ENCODE results near the gene TAS1R1. TPM values are rescaled to one million over a fixed set of nuclear protein-coding genes. Genes with fewer than 3 reads are reported as not detected.

Gene TAS1R1
- total RNA-seq, 1 experiment from 2014 or later = not detected

- in situ Hi-C loops (cut with HindIII; ENCODE audit: low pct_unique_long_range_greater_than_20kb, low sequenced_read_pairs) = no loop called here
- DNase-seq (ENCODE audit: low read depth, low spot score) = no peak
Measured at GRCh38 chr1:6581561-6582305, 26.6 kb downstream of the TAS1R1 start.

DNA sequence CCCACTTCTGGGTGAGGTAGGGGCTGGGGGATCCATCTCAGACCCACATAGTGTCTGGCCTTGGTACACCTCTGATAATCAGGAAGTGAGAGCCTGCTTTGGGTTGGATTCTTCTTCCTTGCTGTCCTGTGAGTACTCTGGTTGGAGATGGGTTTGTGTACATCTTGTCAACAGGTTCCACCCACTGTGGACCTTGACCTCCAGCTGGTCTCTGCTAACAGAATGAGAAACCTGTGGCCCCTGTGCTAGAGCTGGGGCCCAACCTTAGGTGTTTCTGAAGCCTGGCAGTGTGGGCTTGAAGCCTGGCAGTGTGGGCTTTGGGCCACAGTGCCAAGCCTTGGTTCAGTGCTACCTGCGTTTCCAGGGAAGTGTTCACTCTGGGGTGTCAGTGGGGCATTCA is 27.3 kb downstream of the TAS1R1 start:
- in situ Hi-C loops (cut with HindIII; ENCODE audit: low pct_unique_long_range_greater_than_20kb, low sequenced_read_pairs) = no loop called here

DNA sequence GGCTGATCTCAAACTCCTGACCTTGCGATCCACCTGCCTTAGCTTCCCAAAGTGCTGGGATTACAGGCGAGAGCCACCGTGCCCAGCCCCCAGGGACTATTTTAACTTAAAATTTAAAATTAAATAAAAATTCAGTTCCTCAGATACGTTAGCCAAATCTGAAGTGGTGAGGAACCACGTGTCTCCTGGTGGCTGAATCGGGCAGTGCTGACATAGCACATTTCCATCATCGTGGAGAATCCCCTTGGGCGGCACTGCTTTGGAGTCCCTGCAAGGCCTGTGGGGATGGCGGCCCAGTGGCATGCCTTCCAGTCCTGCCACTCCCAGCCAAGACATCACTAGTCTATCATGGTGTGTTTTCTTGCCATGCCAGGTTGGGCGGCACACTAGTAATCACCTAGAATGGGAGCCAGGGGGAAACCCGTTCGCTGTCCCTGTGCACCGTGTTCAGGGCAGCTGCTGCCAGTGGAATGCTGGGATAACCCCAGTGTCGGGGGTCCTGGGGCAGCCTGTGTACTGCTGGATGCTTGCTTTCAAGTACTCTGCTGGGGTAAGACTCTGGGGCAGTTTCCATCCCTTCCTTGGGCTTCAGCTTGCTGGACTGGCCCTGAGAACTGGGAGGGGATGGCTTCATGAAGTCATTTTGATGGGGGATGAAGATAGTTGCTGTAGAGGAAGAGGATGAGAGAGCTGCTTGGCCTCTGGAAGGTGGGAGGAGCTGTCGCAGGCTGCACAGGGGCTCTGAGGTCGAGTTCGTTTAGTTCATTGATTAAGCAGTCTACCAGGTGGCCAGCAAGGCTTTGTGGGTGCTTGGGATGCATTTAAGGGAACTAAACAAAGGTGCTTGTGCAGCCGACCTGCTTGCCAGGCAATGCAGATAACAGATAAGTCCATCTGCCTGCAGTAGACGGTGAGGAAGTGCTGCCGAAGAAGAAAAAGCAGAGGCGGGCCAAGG is 29.3 kb downstream of the TAS1R1 start:
- DNase-seq (ENCODE audit: low read depth, low spot score) = no peak
- in situ Hi-C loops (cut with HindIII; ENCODE audit: low pct_unique_long_range_greater_than_20kb, low sequenced_read_pairs) = no loop called here

More for the DNA sequence above, 27.3 kb downstream of the TAS1R1 start:
- no peak for DNase-seq (ENCODE audit: low read depth, low spot score)

GRCh38 chr1:6585081-6585722 is 30.1 kb downstream of the TAS1R1 start:
- DNase-seq (ENCODE audit: low read depth, low spot score) = no peak
- in situ Hi-C loops (cut with HindIII; ENCODE audit: low pct_unique_long_range_greater_than_20kb, low sequenced_read_pairs) = no loop called here

GRCh38 chr1:6585841-6586240 is 30.7 kb downstream of the TAS1R1 start:
- DNase-seq (ENCODE audit: low read depth, low spot score) = no peak
- in situ Hi-C loops (cut with HindIII; ENCODE audit: low pct_unique_long_range_greater_than_20kb, low sequenced_read_pairs) = no loop called here

DNA sequence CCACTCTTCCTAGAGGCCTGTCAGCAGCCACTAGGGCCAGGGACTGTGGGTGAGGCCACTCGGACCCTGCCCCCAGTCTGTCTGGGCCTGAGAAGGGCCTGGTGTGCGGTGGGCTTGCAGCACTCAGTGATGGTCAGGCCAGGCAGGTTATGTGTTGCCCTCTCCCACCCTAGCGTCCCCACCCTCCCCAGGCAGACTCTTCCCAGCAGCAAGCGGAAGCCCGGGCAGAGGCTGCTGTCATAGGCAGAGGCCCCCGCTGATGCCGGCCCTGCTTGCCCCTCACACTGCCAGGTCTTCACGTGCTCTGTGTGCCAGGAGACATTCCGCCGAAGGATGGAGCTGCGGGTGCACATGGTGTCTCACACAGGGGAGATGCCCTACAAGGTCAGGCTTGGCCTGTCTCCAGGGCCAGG is 31.3 kb downstream of the TAS1R1 start:
- in situ Hi-C loops (cut with HindIII; ENCODE audit: low pct_unique_long_range_greater_than_20kb, low sequenced_read_pairs) = no loop called here
- no peak for DNase-seq (ENCODE audit: low read depth, low spot score)

DNA sequence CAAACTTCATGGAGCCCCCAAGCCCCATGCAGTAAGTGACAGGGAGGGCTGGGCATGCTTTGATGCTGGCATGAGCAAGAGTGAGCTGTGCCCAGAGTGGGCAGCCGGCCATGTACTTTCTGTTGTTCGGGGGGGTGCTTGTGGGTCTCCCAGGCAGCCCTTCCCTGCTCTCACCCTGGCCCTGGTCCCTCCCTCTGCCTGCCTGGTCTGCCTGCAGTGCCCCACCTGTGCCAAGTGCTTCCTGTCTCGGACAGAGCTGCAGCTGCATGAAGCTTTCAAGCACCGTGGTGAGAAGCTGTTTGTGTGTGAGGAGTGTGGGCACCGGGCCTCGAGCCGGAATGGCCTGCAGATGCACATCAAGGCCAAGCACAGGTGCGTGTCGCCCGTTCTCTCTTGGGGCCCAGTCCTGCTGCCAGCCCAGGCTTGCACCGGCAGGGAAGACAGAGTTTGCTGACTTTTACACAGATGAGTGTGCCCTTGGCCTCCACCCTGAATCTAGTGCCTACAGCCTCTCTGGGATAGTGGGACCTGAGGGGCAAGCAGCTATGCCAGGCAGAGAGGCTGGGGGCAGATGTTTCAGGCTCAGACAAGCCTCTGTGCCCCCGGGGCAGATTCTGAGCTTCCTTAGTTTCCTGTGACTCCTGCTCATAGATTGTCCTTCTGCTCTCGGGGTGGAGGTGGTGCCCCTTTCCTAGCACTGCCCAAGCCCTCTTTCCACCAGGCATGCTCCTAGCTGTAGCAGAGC is 32.3 kb downstream of the TAS1R1 start:
- in situ Hi-C loops (cut with HindIII; ENCODE audit: low pct_unique_long_range_greater_than_20kb, low sequenced_read_pairs) = no loop called here
- no peak for DNase-seq (ENCODE audit: low read depth, low spot score)

GRCh38 chr1:6588128-6588892 is 33.2 kb downstream of the TAS1R1 start:
- in situ Hi-C loops (cut with HindIII; ENCODE audit: low pct_unique_long_range_greater_than_20kb, low sequenced_read_pairs) = no loop called here
- DNase-seq (ENCODE audit: low read depth, low spot score) = no peak

DNA sequence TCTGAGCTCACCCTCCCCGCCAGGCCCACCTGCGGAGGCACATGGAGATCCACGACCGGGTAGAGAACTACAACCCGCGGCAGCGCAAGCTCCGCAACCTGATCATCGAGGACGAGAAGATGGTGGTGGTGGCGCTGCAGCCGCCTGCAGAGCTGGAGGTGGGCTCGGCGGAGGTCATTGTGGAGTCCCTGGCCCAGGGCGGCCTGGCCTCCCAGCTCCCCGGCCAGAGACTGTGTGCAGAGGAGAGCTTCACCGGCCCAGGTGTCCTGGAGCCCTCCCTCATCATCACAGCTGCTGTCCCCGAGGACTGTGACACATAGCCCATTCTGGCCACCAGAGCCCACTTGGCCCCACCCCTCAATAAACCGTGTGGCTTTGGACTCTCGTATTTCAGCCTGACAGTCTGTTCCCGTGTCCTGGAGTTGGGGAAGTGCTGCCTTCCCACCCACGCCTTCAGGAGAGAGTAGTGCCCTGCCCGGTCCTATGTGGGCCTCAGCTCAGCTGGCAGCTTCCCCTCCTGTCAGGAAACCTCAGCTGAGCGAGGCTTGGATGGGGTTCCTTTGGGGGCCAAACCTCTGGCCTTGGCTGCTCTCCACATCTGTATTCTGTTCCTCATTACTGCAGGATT is 33.9 kb downstream of the TAS1R1 start:
- in situ Hi-C loops (cut with HindIII; ENCODE audit: low pct_unique_long_range_greater_than_20kb, low sequenced_read_pairs) = no loop called here
- DNase-seq (ENCODE audit: low read depth, low spot score) = no peak

DNA sequence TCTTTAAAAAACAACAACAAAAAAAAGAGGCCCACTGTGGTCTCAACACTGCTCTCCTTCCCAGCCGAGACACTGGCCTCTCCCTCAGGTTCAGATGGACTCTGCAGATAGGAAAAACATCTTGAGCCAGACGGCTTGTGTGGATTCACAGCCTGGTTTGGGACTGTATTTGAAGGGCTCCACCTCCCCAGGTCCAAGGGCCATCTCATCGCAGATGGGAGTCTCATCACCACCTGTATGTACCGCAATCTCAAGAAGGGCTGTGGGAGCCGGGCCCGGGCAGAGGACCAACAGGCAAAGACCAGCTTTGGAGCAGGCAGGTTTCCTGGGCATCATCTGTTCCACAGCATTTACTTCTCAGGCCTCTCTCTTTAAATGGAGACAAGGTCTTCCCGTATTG is 34.9 kb downstream of the TAS1R1 start:
- no peak for DNase-seq (ENCODE audit: low read depth, low spot score)
- in situ Hi-C loops (cut with HindIII; ENCODE audit: low pct_unique_long_range_greater_than_20kb, low sequenced_read_pairs) = no loop called here

- DNase-seq (ENCODE audit: low read depth, low spot score) = no peak
- in situ Hi-C loops (cut with HindIII; ENCODE audit: low pct_unique_long_range_greater_than_20kb, low sequenced_read_pairs) = no loop called here
Measured at GRCh38 chr1:6591222-6591621, 36.1 kb downstream of the TAS1R1 start.

DNA sequence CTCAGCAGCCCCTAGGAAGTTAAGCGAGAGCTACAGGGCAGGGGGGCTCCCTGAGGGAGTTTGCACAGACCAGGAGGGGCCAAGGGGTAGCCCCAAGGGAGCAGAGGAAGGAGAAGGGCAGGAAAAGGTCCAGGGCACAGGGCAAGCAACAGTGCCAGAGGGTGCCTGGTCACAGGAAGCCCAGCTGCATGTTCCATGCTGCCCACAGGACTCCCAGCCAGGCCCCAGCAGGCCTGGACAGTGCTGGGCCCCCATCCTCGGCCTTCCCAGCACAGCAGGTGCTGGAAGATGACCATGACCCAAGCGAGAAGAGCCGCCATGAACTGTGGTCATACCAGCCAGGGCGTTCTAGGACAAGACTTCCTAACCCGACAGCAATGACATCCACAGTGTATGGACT is 36.5 kb downstream of the TAS1R1 start:
- in situ Hi-C loops (cut with HindIII; ENCODE audit: low pct_unique_long_range_greater_than_20kb, low sequenced_read_pairs) = no loop called here
- no peak for DNase-seq (ENCODE audit: low read depth, low spot score)

DNA sequence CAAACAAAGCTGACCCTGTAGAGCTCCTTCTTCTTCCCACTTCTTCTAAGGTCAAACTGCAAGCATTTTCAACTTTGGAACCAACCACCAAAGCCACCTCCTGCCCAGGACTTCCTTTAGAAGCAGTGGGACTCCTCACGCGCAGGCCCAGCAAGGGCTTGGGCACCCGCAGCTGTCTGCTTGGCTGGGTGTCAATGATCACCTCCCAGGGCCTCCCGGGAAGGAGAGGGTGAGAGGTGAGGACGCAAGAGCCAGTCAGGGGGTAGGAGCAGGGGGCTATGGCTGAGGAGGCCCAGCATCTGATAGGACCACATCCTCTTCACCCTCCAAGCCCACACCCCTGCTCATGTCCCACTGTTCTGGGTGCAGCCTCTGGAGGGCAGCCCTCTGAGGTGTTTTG is 37.3 kb downstream of the TAS1R1 start:
- in situ Hi-C loops (cut with HindIII; ENCODE audit: low pct_unique_long_range_greater_than_20kb, low sequenced_read_pairs) = no loop called here

DNA sequence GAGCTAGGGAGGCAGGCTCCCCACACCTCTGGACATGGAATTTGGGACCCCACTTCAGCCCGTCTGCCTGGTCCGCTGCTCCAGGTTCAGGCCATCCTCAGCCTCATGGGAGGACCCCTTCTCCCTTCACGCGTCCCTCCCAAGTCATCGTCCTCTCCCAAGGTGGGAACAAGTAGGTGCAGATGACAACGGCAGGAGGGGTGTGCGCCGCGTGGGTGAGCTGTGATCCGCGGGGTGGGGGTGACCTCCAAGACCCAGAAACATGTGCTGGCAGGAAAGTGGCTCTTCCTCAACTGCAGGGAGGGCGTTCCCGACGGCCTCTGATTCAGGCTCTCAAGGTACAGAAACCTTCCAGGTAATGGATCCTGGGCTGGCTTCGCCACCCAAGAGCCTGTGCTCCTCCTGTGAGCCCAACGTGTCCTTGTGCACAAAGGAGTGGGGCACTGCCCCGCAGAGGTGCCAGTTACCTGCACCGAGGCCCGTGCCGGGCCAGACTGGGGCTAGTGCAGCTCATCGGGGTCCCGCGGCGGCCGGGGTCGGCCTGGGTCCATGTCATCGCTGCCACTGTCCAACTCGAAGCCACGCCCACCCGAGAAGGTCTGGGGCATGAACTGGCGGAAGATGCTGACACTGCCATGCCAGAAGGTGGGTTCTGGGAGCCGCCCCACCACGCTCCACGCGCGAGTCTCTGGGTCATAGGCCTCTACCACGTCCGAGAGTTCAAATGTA is 37.9 kb downstream of the TAS1R1 start:
- in situ Hi-C loops (cut with HindIII; ENCODE audit: low pct_unique_long_range_greater_than_20kb, low sequenced_read_pairs) = no loop called here
- no peak for DNase-seq (ENCODE audit: low read depth, low spot score)

More for the DNA sequence above, 37.3 kb downstream of the TAS1R1 start:
- no peak for DNase-seq (ENCODE audit: low read depth, low spot score)

GRCh38 chr1:6593810-6594209 is 38.7 kb downstream of the TAS1R1 start:
- DNase-seq (ENCODE audit: low read depth, low spot score) = no peak
- in situ Hi-C loops (cut with HindIII; ENCODE audit: low pct_unique_long_range_greater_than_20kb, low sequenced_read_pairs) = no loop called here
